ENCODE results near the gene KLHL10. TPM values are rescaled to one million over a fixed set of nuclear protein-coding genes. Genes with fewer than 3 reads are reported as not detected.

The KLHL10 gene
- total RNA-seq, 1 experiment from 2014 or later = not detected

DNA sequence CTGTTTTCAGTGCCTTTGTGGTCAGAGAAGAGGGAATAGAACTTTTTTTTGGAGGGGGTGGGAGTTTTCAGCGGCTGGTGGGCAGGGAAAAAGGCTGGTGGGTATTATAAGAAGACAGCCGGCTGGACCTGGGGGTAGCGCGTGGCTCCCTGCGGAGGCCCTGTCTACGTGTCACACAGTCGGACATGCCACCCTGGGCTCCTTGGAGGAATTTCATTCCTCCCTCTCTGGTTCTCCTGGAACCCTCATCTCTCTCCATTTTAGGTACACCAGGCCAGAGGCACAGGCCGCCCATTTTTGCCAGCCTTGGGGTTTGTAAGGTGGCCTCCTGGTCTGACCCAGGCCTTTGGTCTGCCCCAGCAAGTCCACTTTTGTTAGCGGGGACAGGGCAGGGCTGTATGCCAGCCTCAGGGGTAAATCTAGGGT is 23.9 kb upstream of the KLHL10 start:
- ChIA-PET CTCF (no interaction called here), POLR2A (no interaction called here)
- ATAC-seq (no peak), DNase-seq (ENCODE audit: low read depth, low spot score) (no peak)
- peaks cover 25% of the 10 kb centered on the region for H3K4me1 ChIP-seq (ENCODE audit: control insufficient read depth, insufficient read depth, low read length)
- in situ Hi-C loops (cut with HindIII; ENCODE audit: low pct_unique_long_range_greater_than_20kb, low sequenced_read_pairs) (no loop called here), intact Hi-C loops (cut with micrococcal nuclease; ENCODE audit: unreplicated experiment) (no loop called here)
- H3K36me3 ChIP-seq (ENCODE audit: control insufficient read depth, insufficient read depth, low read length) = peaks cover 2% of the 10 kb centered on the region
- no peak for TF ChIP-seq TCF7L2 (IDR thresholded peaks at IDR 0.05; ENCODE audit: low read depth, low read length)
- peak overlapping the region; percentile 99 for H3K27ac ChIP-seq (ENCODE audit: low read length)
- no peaks in the 10 kb centered on the region for H3K27me3 ChIP-seq (ENCODE audit: control insufficient read depth, insufficient read depth, low read length)
- H3K4me3 ChIP-seq (ENCODE audit: low read depth in 2 of 2, low read length in 2 of 2) = peak overlapping the region; percentile 74 to 80
- TSS peak; percentile 87 for BruUV-seq (replicated peaks)
- H3K9me3 ChIP-seq (ENCODE audit: control insufficient read depth, insufficient read depth, low read depth, low read length) = no peaks in the 10 kb centered on the region

DNA sequence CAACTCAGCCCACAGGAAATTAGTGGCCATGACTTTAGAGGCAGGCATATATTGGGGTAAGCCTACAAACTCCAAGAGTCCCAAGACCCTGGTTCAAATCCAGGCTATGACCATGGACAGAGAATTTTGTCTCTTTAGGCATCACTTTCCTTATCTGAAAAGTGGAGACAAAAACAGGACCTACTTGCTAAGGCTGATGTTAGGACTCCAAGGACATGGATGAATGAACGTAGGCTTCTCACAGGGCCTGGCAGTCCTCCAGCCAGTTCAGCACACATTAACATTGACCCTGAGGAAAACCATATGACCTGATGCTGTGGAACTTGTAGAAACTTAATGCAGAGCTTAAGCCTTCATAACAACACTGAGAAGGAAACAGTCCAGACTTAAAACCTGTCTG is 23.4 kb upstream of the KLHL10 start:
- no TSS peak for BruUV-seq (replicated peaks)
- Histone ChIP-seq H3K36me3 (ENCODE audit: control insufficient read depth, insufficient read depth, low read length) (peaks cover 2% of the 10 kb centered on the region), H3K9me3 (ENCODE audit: control insufficient read depth, insufficient read depth, low read depth, low read length) (no peaks in the 10 kb centered on the region), H3K4me3 (ENCODE audit: low read depth in 2 of 2, low read length in 2 of 2) (peak overlapping the region; percentile 74 to 80), H3K27me3 (ENCODE audit: control insufficient read depth, insufficient read depth, low read length) (no peaks in the 10 kb centered on the region), H3K4me1 (ENCODE audit: control insufficient read depth, insufficient read depth, low read length) (peaks cover 25% of the 10 kb centered on the region), H3K27ac (ENCODE audit: low read length) (peak overlapping the region; percentile 99)
- CTCF ChIA-PET = no interaction called here
- ATAC-seq = no peak
- no peak for DNase-seq (ENCODE audit: low read depth, low spot score)
- TF ChIP-seq TCF7L2 (IDR thresholded peaks at IDR 0.05; ENCODE audit: low read depth, low read length) = no peak
- TF ChIP-seq, protein P1, sequence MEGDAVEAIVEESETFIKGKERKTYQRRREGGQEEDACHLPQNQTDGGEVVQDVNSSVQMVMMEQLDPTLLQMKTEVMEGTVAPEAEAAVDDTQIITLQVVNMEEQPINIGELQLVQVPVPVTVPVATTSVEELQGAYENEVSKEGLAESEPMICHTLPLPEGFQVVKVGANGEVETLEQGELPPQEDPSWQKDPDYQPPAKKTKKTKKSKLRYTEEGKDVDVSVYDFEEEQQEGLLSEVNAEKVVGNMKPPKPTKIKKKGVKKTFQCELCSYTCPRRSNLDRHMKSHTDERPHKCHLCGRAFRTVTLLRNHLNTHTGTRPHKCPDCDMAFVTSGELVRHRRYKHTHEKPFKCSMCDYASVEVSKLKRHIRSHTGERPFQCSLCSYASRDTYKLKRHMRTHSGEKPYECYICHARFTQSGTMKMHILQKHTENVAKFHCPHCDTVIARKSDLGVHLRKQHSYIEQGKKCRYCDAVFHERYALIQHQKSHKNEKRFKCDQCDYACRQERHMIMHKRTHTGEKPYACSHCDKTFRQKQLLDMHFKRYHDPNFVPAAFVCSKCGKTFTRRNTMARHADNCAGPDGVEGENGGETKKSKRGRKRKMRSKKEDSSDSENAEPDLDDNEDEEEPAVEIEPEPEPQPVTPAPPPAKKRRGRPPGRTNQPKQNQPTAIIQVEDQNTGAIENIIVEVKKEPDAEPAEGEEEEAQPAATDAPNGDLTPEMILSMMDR (IDR thresholded peaks at IDR 0.05) = no peak
- TF ChIP-seq POLR2AphosphoS5 (IDR thresholded peaks at IDR 0.05; ENCODE audit: low read depth, low read length) = no peak
- TF ChIP-seq, protein P2, sequence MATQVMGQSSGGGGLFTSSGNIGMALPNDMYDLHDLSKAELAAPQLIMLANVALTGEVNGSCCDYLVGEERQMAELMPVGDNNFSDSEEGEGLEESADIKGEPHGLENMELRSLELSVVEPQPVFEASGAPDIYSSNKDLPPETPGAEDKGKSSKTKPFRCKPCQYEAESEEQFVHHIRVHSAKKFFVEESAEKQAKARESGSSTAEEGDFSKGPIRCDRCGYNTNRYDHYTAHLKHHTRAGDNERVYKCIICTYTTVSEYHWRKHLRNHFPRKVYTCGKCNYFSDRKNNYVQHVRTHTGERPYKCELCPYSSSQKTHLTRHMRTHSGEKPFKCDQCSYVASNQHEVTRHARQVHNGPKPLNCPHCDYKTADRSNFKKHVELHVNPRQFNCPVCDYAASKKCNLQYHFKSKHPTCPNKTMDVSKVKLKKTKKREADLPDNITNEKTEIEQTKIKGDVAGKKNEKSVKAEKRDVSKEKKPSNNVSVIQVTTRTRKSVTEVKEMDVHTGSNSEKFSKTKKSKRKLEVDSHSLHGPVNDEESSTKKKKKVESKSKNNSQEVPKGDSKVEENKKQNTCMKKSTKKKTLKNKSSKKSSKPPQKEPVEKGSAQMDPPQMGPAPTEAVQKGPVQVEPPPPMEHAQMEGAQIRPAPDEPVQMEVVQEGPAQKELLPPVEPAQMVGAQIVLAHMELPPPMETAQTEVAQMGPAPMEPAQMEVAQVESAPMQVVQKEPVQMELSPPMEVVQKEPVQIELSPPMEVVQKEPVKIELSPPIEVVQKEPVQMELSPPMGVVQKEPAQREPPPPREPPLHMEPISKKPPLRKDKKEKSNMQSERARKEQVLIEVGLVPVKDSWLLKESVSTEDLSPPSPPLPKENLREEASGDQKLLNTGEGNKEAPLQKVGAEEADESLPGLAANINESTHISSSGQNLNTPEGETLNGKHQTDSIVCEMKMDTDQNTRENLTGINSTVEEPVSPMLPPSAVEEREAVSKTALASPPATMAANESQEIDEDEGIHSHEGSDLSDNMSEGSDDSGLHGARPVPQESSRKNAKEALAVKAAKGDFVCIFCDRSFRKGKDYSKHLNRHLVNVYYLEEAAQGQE (IDR thresholded peaks at IDR 0.05; ENCODE audit: insufficient read depth in 1 of 2, low read depth in 2 of 2, low read length in 1 of 2) = no peak; a peak in 1 of 4 replicates
- no peak for TF ChIP-seq SIN3A (IDR thresholded peaks at IDR 0.05; ENCODE audit: borderline replicate concordance, insufficient read depth, low read depth, low read length)
- intact Hi-C loops (cut with micrococcal nuclease; ENCODE audit: unreplicated experiment) (no loop called here), in situ Hi-C loops (cut with HindIII; ENCODE audit: low pct_unique_long_range_greater_than_20kb, low sequenced_read_pairs) (no loop called here)
- POLR2A ChIA-PET = interaction anchor here (1.0 kb wide), 1 partner anchor 18 kb away, joined by 3 read pairs; no protein-coding TSS in a partner anchor

DNA sequence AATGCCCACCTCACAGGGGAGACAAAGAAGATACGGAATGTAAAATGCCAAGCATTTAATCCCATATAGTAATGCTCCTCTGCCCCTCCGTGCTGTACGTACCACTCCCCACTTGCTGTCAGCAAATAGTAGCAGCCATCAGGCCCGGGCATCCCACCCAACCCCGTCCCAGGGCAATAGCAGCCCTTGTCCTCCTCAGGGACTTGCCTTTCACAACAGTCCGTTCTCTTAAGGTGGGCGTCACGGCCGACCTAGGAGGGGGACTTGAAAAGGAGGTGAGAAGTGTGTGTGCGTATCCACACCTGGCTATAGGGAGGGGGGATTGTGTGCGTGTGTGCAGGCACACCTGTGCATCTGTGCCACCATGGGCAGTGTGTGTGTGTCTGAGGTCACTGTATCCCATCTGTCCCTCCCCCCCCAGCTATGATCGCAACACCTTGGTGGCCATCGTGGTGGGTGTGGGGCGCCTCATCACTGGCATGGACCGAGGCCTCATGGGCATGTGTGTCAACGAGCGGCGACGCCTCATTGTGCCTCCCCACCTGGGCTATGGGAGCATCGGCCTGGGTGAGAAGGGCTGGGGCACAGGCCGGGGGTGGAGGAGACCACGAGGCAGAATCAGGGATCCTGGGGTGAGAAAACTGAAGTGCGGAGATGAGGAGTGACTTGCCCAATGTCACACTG is 20.8 kb upstream of the KLHL10 start:
- TF ChIP-seq, protein P2 (IDR thresholded peaks at IDR 0.05; ENCODE audit: insufficient read depth in 1 of 2, low read depth in 2 of 2, low read length in 1 of 2) = no peak
- TF ChIP-seq SIN3A (IDR thresholded peaks at IDR 0.05; ENCODE audit: borderline replicate concordance, insufficient read depth, low read depth, low read length) (no peak), TCF7L2 (IDR thresholded peaks at IDR 0.05; ENCODE audit: low read depth, low read length) (no peak), POLR2AphosphoS5 (IDR thresholded peaks at IDR 0.05; ENCODE audit: low read depth, low read length) (no peak)
- TF ChIP-seq, protein P1 (IDR thresholded peaks at IDR 0.05) = no peak
- Histone ChIP-seq H3K4me3 (ENCODE audit: low read depth in 2 of 2, low read length in 2 of 2) (no peak overlapping the region), H3K4me1 (ENCODE audit: control insufficient read depth, insufficient read depth, low read length) (peaks cover 10% of the 10 kb centered on the region), H3K36me3 (ENCODE audit: control insufficient read depth, insufficient read depth, low read length) (peaks cover 2% of the 10 kb centered on the region), H3K27me3 (ENCODE audit: control insufficient read depth, insufficient read depth, low read length) (no peaks in the 10 kb centered on the region), H3K9me3 (ENCODE audit: control insufficient read depth, insufficient read depth, low read depth, low read length) (no peaks in the 10 kb centered on the region), H3K27ac (ENCODE audit: low read length) (no peak overlapping the region)
- intact Hi-C loops (cut with micrococcal nuclease; ENCODE audit: unreplicated experiment) (no loop called here), in situ Hi-C loops (cut with HindIII; ENCODE audit: low pct_unique_long_range_greater_than_20kb, low sequenced_read_pairs) (no loop called here)
- DNase-seq (ENCODE audit: low read depth, low spot score) = no peak
- CTCF ChIA-PET = no interaction called here
- ATAC-seq = no peak
- no TSS peak for BruUV-seq (replicated peaks)
- POLR2A ChIA-PET = no interaction called here

Measured in Panc1 (cell line).